Activated CD8-positive, alpha-beta memory T cell treated with anti-CD3 and anti-CD28 coated beads, Interleukin-2, amount 50 U/mL, for 4 hours (primary cell): ENCODE measurements around the gene ANXA10.
"Not testable (repeated sequence)": the region's sequence is repeated elsewhere in the genome, so short reads cannot be mapped to it uniquely, and the experiment has no call there.

Source experiments
- DNase-seq: peaks from one replicate; pipeline ENCODE4 v3.0.0-alpha.2; 2020

The ANXA10 gene, protein sequence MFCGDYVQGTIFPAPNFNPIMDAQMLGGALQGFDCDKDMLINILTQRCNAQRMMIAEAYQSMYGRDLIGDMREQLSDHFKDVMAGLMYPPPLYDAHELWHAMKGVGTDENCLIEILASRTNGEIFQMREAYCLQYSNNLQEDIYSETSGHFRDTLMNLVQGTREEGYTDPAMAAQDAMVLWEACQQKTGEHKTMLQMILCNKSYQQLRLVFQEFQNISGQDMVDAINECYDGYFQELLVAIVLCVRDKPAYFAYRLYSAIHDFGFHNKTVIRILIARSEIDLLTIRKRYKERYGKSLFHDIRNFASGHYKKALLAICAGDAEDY

DNA sequence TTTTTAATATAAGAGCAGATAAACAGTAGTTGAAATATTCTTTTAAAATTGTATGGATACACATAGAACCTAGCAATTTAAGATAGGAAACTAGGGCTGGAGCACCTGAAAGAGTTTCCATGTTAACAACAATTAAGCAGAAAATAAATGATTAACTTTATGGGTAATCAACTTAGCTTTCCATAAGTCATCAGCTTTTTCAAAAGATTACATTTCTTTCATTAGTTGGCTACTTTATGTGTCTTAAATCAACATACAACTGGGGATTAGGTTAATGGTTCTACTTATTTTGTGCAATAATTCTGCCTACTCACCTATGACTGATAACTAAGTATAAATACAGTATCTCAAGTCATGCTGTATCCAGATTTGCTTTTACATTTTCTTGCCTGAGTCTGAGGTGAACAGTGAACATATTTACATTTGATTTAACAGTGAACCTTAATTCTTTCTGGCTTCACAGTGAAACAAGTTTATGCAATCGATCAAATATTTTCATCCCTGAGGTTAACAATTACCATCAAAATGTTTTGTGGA lies at the start of gene ANXA10:
Gene ANXA10, plus strand, starts transcription at position 362 of the 537 bp plus-strand sequence. Its CDS starts 164 bp downstream, at position 526.
- DNase-seq, result no peak

DNA sequence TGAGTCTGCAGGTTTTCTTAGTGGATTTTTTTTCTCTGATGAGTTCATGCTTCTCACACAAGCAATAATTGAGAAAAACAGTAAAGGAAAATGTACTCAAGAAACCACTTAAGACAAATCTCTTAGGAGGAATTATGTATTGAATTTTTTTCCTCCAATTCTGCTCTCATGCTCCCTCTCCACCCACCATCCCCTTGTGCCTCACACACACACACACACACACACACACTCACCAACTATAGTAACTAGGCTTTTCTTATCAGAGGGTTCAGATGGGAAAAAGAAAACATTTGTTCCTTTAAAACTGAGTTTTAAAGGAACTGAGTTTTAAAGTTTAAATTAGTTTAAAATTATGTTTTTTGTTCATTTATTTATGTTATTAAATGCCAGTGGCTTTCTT lies 47.0 kb upstream of the ANXA10 start:
- no peak for DNase-seq

DNA sequence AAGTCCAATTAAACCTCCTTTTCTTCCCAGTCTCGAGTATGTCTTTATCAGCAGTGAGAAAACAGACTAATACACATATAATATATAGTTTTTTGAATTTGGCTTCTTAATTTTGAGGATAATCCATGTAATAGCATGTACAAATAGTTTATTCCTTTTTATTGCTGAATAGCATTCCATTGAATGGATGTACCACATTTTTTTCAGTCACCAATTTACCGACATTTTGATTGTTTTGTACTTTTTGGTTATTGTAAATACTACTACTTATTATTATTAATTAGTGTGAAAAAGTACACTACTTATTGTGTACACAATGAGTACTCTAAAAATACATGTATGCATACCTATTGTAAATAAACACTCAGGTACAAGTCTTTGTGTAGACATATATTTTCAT lies 42.3 kb upstream of the ANXA10 start:
- DNase-seq, result no peak

DNA sequence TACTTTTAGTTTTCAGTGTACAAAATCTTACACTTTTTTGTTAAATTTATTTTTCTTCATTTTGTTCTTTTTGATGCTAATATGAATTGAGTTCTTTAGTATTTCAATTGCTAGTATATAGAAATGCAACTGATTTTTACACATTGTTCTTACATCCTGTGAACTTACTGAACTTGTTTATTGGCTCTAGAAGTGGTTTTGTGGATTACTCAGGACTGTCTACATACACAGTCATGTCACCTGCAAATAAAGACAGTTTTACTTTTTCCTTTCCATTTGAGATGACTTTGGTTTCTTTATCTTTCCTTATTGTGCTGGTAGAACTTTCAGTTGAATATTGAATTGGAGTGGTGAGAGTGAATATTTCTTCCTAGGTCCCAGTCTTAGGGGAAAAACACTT lies 40.8 kb upstream of the ANXA10 start:
- DNase-seq, result no peak

DNA sequence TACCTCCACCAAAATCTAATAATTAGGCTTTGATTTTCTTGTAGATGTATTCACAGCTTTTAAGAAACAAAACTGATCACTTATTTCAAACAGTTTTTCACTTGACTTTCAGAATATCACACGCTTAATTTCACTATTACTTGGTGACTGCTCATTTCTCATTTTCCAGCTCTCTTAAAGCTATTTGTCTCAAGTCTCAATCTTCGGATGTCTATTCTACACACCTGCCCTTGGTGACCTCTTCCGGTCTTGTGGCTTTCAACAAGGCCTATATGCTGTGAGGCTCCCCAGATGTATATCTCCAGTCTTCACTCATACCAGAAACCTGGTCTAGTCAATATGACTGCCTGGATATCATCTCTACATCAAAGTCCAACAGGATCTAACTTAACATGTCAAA lies 34.9 kb upstream of the ANXA10 start:
- DNase-seq, result no peak

DNA sequence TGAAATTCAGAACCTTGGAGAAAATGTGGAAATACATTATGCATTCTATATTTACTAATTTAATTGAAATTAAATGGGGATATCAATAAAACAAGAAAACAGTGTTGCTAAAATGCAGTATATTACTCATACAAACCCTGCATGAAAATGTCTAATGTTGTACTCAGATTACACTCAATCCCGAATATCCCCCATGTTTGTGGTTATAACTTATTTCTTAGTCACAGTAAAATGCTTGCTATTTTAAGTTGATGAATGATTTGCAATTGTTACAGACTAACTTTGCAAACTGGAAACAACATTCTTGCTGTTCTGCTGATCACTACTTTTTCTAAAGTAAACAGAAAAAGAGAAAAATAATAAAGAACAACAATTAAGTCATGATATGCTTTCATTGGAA lies 33.1 kb upstream of the ANXA10 start:
- no peak for DNase-seq

DNA sequence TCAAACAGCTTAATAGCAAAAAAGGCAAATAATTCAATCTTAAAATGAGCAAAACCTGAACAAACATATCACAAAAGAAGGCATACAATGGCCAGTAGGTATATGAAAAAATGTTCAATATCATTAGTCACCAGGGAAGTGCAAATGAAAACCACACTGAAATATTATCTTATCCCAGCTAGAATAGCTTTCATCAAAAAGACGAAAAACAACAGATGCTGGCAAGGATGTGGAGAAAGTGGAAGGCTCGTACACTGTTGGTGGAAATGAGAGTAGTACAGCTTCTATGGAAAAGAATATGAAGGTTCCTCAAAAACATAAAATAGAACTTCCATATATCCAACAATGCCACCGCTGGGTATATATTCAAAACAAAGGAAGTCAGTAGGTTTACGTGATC lies 29.3 kb upstream of the ANXA10 start:
- no peak for DNase-seq

DNA sequence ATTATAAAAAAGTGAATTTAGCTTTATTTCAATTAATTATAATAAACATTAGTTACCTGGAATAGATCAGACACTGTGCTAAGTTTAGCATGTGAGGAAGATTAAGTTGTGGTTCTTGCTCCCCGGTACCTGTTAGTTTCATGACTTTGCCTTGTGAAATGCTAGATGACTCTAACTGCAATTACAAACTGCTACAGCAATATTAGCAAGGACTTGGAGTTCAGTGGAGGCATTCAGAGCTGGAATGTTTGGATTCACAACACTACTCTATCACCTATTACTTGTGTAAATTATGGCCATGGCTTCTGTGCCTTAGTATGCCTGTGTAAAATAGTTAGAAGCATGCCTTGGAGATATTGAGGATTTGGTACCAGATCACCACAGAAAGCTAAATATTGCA lies 21.4 kb upstream of the ANXA10 start:
- no peak for DNase-seq

DNA sequence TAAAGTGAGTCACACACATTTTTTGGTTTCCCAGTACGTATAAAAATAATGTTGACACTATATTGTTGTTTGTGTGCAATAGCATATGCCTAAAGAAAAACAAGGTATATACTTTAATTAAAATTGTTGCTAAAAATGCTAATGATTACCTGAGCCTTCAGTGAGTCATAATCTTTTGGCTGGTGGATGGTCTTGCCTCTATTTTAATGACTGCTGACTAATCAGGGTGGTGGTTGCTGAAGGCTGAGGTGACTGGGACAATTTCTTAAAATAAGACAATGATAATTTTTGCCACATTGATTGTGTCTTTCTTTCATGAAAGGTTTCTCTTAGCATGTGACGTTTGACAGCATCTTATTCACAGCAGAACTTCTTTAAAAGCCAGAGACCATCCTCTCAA lies 21.0 kb upstream of the ANXA10 start:
- no peak for DNase-seq

DNA sequence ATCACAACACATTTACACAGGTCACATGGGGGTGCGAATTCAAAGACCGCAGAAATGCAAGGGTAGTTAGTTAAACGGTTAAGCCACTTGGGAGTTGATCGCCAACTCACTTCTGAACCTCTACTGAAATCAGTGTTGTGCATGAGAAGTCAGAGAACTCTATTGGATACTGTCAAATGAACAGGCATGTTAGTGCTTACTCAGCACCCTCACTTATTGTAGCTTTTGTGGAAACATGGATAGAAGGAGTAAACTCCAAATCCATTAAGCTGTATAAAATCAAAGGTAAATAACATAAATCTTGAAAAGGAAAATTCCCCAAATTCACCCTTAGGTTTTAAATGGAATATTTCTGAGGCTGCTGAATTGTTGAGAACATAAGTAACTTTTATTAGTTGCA lies 17.5 kb upstream of the ANXA10 start:
- DNase-seq, result no peak

DNA sequence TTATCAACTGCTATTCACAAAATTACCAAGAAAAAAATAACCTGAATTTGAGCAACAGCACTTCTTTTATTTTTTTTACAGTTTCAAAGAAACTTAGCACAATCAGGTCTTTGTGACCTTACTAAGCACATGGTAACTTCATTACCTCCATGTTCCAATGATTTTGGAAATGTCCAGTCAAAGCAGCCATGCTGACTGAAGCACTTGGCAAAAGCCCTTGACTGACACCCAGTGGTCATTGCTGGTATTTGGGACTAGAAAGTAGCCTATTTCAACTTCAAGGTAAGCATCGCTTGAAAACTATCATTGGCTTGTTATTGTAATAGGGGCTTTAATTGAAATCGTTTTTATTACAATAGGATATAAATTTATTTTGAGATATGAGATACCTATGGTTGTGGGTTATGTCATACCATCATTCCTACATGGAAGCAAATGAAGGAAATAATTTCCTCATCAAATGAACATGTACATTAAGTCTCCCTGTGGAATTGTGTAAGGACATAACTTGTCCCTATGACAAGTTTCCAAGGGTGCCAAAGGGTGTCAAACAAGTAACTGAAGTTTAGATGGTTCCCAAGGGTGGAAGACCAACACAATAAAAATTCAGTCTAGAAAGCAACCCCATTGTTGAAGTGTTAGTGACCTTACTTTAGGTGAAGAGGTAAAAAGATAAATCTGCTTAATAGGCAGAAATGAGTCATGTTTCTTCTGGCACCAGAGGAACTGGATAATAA lies 15.2 kb upstream of the ANXA10 start:
- DNase-seq, result peak; percentile 19

DNA sequence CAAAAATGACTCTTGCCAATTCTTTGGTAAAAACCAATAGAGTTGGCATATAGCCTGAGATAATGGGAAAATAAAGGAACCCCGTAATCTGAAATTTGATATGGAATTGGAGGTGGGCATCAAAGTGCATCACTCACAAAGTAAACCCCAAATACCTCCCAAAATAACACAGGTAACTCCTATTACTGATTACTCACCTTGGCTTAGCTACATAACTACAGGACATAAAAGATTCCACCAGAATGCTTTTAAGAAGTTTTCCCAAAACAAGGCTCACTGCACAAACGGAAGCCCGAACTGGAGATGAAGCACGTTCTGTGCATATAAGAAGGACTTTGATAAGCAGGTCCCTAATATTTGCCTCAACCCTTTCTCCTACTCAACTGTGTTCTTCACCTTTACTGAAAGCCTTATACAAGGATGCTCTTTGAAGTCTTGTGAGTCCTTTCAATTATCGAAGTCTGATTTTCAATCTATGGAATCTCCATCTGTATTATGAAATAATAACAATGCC lies 14.6 kb upstream of the ANXA10 start:
- DNase-seq, result no peak

DNA sequence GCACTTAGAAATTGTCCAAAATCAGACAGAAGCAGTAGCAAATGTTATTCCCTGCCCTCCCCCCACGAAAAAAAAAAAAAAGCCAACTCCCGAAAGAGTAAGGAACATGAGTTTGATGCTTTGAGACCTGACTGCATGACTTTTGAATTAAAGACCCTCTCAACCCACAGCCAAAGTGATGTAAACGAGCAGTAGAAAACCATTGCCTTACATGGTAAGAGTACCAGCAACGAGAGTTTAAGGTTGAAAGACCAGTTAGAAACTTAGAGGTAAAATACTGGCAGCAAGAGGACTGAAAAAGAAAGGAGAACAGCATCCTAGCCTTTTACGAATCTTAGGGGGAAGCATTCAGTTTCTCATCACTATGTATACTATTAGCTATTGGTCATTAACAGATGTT lies 10.0 kb upstream of the ANXA10 start:
- no peak for DNase-seq

DNA sequence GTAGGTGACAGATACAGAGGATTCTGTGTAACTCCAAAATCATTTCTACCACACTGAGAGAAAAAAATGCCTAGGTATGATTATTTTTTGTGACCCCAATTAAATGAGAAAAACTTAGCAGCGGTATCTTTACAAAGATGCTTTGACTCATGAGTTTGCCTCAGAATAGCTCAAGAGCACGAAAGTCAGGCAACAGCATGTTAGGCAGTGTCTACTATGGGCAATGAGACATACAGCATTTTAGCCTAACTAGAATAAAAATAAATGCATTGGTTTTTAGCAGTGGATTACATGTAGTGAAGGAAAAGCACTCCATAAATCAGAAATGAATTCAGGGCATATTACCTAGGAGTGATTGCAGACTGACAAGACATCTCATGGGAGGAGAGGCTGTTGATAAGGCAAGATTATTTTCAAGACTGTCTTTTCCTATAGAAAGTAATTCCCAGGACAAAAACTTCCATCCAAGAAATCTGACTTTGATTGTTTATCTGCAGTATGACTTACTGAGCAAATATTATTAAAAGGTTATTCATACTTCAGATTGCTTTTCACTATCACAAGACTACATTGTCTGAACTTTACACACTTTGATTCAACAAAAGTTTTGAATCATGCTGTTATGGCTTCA lies 3.6 kb downstream of the ANXA10 start:
- DNase-seq, result no peak

DNA sequence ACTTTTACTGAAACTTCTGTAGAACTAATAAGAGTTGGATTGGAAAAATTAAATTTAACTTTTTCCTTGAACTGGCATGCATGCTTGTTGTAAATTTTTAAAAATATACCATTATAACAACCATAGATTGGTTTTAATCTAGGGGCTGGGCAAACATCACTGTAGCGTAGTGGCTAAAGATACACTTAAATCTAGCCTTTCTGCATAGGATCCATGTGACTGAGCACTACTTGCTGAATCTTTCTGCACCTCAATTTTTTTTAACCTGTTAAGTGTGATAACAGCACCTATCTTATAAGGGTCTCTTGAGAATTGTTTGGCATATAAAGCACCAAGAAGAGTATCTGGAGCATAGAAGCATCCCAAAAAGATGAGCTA lies 4.1 kb downstream of the ANXA10 start:
- no peak for DNase-seq

DNA sequence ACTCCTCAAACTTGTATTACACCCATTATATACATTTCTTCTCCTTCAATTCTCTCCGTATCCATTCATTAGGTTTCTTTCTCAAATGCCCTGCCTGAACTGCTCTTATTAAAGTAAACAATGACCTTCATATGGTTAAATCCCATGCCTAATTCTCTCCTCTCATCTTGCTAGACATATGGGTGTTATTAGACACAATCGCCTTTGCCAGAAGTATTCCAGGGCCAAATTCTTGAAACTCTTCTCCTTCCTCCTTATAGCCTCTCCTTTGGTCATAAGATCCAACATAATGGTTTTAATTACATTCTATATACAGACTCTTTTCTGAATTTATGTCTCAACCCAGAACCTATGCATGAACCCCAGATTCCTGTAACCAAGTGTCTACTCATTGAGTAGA lies 4.8 kb downstream of the ANXA10 start:
- DNase-seq, result no peak

DNA sequence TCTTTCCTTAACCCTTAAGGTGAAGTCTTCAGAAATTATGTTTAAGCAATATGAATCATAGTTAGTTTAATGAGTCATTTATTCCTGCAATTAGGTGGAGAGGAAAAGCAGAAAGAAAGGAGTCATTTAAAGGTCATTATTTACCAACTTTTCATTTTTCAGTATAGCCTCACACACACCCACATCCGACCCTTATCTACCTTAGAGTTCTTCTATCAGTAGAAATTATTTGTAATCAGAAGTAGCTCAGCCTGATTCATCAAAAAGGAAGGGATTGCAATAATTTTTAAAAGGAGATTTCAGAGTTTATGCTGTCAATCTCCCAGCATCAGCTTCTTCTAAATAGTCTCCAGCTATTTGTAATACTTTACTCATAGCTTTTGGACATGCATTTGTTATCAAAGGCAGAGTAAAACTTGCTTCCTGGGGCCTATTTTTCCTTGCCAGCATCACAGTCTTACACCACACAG lies 5.9 kb downstream of the ANXA10 start:
- no peak for DNase-seq

DNA sequence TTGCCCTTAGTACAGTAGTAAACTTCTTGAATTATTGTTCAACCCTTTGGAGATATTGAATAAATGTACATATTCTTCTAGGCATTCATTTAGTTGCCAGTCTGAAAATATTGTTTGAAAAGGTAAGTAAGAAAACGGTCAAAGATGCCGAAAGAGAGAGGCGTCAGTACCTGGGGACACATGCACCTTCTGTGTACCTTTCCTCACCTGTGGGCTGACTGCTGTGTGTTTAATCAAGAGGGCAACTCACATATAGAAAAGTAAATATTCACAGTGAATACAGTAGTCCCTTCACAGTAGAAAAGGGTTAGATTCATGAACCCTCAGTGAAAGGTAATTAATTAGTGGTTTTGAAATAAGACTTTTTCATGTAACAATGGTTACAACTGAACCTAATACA lies 6.9 kb downstream of the ANXA10 start:
- no peak for DNase-seq

DNA sequence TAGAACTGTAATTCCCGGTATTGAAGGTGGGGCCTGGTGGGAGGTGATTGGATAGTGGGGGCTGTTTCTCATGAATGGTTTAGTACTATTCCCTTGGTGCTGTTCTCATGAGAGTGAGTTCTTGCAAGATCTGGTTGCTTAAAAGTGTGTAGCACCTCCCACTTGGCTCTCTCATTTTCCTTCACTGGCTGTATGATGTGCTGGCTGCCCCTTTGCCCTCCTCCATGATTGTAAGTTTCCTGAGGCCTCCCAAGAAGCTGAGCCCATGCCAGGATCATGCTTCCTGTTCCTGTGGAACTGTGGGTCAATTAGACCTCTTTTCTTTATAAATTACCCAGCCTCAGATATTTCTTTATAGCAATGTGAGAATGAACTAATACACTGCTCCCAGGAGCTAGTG lies 8.7 kb downstream of the ANXA10 start:
- DNase-seq, result no peak

DNA sequence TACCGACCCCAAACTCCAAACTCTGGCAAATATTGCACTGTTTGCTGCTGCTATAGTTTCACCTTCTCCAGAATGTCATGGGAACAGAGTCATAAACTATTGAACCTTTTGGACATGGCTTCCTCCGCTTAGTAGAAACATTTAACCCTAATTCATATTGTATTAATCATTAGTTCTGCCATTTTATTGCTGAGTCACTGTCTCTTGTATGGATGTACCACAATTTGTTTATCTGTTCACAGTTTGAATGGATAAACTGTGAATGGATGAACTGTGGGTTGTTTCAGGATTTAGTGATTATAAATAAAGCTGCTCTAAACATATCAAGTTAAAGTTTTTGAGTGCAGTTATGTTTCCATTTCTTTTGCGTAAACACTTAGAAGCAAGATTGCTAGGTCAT lies 10.1 kb downstream of the ANXA10 start:
- no peak for DNase-seq

DNA sequence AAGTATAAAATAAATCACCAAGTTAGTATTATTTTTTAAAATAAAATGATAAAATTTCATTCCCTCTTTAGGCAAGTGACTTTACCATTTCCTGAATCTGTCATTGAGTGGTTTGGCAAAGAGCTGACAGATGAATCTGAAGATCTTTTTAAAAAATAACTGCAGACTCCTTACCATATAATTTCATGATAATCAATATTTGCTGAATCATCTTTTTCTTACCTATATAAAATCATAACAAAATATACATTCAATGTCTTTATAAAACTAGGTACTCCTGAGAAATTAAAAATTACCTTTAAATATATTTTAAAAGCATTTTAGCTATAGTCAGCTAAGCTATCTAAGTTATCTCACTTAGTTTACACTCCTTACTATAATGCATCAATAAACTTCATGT lies 17.2 kb downstream of the ANXA10 start:
- no peak for DNase-seq

DNA sequence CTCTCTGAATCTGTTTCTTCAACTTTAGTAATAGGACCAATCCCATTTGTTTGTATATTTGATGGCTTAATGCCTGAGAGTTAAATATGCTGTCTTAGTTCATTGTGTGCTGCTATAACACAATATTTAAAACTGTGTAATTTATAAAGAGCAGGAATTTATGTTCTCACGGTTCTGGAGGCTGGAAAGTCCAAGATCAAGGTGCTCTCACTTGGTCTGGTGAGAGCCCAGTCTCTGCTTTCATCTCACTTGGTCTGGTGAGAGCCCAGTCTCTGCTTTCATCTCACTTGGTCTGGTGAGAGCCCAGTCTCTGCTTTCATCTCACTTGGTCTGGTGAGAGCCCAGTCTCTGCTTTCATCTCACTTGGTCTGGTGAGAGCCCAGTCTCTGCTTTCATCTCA lies 20.7 kb downstream of the ANXA10 start:
- not testable (repeated sequence) for DNase-seq

DNA sequence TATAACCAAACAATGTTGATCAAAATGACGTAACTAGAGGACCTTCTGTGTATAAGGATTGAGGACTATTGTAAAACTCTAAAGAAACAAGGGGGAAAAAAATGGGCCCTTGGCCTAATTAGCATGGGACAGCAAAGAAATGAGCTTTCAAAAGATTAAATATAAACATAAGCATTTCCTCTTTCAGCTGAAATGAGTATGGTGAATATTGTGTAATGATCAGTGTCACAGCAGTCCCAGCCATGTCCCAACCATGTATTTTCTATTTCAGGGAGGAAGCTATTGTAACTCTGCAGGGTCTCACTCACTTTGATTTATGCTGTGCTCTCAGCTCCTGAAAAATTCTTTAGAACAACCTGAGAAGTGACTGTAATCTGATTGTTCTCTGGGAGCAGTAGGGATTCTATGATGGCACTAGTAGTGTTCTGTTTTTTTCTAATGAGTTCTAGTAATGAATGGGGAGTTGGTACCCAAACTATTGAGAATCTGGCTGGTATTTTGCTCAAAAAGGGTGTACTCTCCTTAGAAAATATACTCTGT lies 25.8 kb downstream of the ANXA10 start:
- DNase-seq, result no peak
